HepG2 (cell line): ENCODE data around the gene ZNF865. TPM values are rescaled to one million over a fixed set of nuclear protein-coding genes. Genes with fewer than 3 reads are reported as not detected.
A peak's percentile ranks its signal among the peaks of the same experiment; 100 is the strongest.

Experiments
- GATAD2A ChIP-seq: IDR thresholded peaks from 2 replicates; pipeline ENCODE4 v1.6.1; 2016
- KDM1A ChIP-seq: IDR thresholded peaks from 2 replicates; pipeline ENCODE4 v1.6.1; 2016; ENCODE audit warnings: missing compliant biosample characterization
- MZF1 ChIP-seq: sonication (generic); formaldehyde crosslinking; IDR thresholded peaks from 2 replicates; pipeline ENCODE4 v1.8.1; 2023; ENCODE audit warnings: mild to moderate bottlenecking, missing genetic modification reagents, borderline replicate concordance
- NFIC ChIP-seq: IDR thresholded peaks from 2 replicates; pipeline ENCODE4 v1.6.1; 2012; ENCODE audit warnings: mild to moderate bottlenecking, low read length, inconsistent platforms
- SOX5 ChIP-seq: IDR thresholded peaks from 2 replicates; pipeline ENCODE4 v1.6.1; 2016; ENCODE audit warnings: borderline replicate concordance
- ZNF296 ChIP-seq: sonication (generic); formaldehyde crosslinking; conservative IDR thresholded peaks from 2 replicates; pipeline ENCODE4 v1.5.0; 2020; ENCODE audit warnings: mild to moderate bottlenecking, missing genetic modification reagents
- ZNF335 ChIP-seq: sonication (generic); formaldehyde crosslinking; IDR thresholded peaks from 2 replicates; pipeline ENCODE4 v1.4.0; 2020; ENCODE audit warnings: missing genetic modification reagents
- ZNF33A ChIP-seq: sonication (generic); formaldehyde crosslinking; IDR thresholded peaks from 2 replicates; pipeline ENCODE4 v1.5.1; 2020; ENCODE audit warnings: missing genetic modification reagents, mild to moderate bottlenecking, moderate library complexity, borderline replicate concordance
- ZNF430 ChIP-seq: sonication (generic); formaldehyde crosslinking; IDR thresholded peaks from 2 replicates; pipeline ENCODE4 v1.9.0; 2021; ENCODE audit warnings: mild to moderate bottlenecking, missing genetic modification reagents
- ZNF530 ChIP-seq: sonication (generic); formaldehyde crosslinking; IDR thresholded peaks from 2 replicates; pipeline ENCODE4 v1.5.0; 2020; ENCODE audit warnings: low read depth, mild to moderate bottlenecking, missing genetic modification reagents
- ZNF558 ChIP-seq: sonication (generic); formaldehyde crosslinking; IDR thresholded peaks from 2 replicates; pipeline ENCODE4 v1.9.0; 2022; ENCODE audit warnings: mild to moderate bottlenecking, missing genetic modification reagents, borderline replicate concordance
- ZNF644 ChIP-seq: IDR thresholded peaks from 2 replicates; pipeline ENCODE4 v1.6.1; 2016; ENCODE audit warnings: low read depth
- ZSCAN25 ChIP-seq: sonication (generic); formaldehyde crosslinking; IDR thresholded peaks from 2 replicates; pipeline ENCODE4 v1.8.0; 2022; ENCODE audit warnings: mild to moderate bottlenecking, missing genetic modification reagents
- polyA plus RNA-seq, 8 experiments: library from polyadenylated mRNA; depleted of rRNA in 3 of 8; stranded (reverse) in 7 of 8; unstranded in 1 of 8; fragments of >200 nt; fragmentation: Illumina TruSeq in 4 of 8; extraction: Trizol in 4 of 8; gene quantifications; 2 replicates each; pipeline versions ENCODE4 v1.2.1 to v1.2.3, GENCODE V29; 2011 to 2016; ENCODE audit warnings: low read depth in 4 of 8, missing spikeins in 1 of 8, mixed read lengths in 1 of 8; ENCODE audit not compliant: insufficient read depth in 1 of 8
- total RNA-seq, 5 experiments: library from RNA; depleted of rRNA; stranded (reverse); fragments of >200 nt; fragmentation: Illumina TruSeq; extraction: Trizol; gene quantifications; 2 replicates each; pipeline ENCODE4 v1.2.3, GENCODE V29; 2016; ENCODE audit warnings: low read depth in 1 of 5
- TF ChIP-seq, protein P1 (sequence below): sonication (generic); formaldehyde crosslinking; IDR thresholded peaks from 2 replicates; pipeline ENCODE4 v1.5.1; 2020; ENCODE audit warnings: missing genetic modification reagents, mild to moderate bottlenecking, borderline replicate concordance
- TF ChIP-seq, protein P2 (sequence below): sonication (generic); formaldehyde crosslinking; IDR thresholded peaks from 2 replicates; pipeline ENCODE4 v1.5.0; 2020; ENCODE audit warnings: mild to moderate bottlenecking, low read depth, missing genetic modification reagents, borderline replicate concordance
- TF ChIP-seq, protein P3 (sequence below): sonication (generic); formaldehyde crosslinking; IDR thresholded peaks from 2 replicates; pipeline ENCODE4 v1.5.0; 2020; ENCODE audit warnings: missing genetic modification reagents
- TF ChIP-seq, protein P4 (sequence below): sonication (generic); formaldehyde crosslinking; IDR thresholded peaks from 2 replicates; pipeline ENCODE4 v1.4.0; 2020; ENCODE audit warnings: mild to moderate bottlenecking, low read depth, missing genetic modification reagents
- TF ChIP-seq, protein P5 (sequence below): sonication (generic); formaldehyde crosslinking; IDR thresholded peaks from 2 replicates; pipeline ENCODE4 v1.4.0; 2020; ENCODE audit warnings: missing genetic modification reagents, mild to moderate bottlenecking, borderline replicate concordance
- TF ChIP-seq, protein P6 (sequence below): IDR thresholded peaks from 2 replicates; pipeline ENCODE4 v1.6.1; 2016; ENCODE audit warnings: low read depth, borderline replicate concordance
- TF ChIP-seq, protein P7 (sequence below): sonication (generic); formaldehyde crosslinking; IDR thresholded peaks from 2 replicates; pipeline ENCODE4 v1.4.0; 2020; ENCODE audit warnings: missing genetic modification reagents

The ZNF865 gene
- total and polyA plus RNA-seq, 2 of the 13 experiments (the other 11 are each of a cell fraction or from before 2014, with no cell fraction given), result 0.93 to 1.0 TPM

DNA sequence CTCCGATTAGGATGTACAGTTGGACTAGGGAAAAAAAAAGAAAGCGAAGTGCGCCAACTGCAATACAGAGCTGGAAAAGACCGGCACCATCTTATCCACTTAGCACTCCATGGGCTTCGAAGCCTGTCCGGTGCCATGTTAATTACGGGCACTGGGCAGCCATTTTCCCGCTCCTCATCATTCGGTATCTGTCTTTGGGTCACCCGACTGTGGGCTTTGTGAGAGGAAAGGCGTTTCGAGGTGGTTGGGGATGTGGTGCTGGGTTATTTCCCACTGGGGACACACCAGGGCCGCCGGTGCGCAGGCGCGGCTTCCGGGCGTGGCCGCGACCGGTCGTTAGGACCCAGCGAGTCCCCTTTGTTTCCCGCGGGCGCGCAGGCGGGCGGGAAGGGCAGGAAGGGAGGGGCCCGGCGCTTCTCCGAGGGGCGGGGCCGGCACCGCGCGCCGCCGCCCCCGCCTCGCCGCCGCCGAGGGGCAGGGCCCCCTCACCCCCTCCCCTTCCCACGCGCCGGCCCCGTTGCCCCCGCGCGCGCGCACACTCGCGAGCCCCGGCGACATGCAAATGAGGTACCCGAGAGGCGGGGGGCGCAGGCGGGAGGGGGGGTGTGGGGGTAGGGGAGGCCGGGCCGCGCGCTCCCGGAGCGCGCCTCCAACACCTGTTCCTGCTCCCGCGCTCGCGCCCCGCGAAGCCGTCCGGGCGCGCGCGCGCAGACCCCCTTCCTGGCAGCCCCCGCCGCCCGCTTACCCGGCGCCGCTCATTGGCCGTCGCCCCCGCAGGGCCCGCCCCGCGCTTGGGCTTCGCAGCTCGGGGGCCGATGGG, 5.4 kb upstream of the ZNF865 start, which contains the start of gene ZNF524 (continued):
- TF ChIP-seq, protein P1, sequence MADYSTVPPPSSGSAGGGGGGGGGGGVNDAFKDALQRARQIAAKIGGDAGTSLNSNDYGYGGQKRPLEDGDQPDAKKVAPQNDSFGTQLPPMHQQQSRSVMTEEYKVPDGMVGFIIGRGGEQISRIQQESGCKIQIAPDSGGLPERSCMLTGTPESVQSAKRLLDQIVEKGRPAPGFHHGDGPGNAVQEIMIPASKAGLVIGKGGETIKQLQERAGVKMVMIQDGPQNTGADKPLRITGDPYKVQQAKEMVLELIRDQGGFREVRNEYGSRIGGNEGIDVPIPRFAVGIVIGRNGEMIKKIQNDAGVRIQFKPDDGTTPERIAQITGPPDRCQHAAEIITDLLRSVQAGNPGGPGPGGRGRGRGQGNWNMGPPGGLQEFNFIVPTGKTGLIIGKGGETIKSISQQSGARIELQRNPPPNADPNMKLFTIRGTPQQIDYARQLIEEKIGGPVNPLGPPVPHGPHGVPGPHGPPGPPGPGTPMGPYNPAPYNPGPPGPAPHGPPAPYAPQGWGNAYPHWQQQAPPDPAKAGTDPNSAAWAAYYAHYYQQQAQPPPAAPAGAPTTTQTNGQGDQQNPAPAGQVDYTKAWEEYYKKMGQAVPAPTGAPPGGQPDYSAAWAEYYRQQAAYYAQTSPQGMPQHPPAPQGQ (CRISPR knock-in tag), result no peak
- TF ChIP-seq ZNF644 (CRISPR knock-in tag), result no peak
- peak; percentile 40; the same call in 1 of the 2 replicates for TF ChIP-seq SOX5 (CRISPR knock-in tag)
- TF ChIP-seq, protein P2, sequence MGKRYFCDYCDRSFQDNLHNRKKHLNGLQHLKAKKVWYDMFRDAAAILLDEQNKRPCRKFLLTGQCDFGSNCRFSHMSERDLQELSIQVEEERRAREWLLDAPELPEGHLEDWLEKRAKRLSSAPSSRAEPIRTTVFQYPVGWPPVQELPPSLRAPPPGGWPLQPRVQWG, result no peak
- no peak for TF ChIP-seq ZSCAN25
- TF ChIP-seq GATAD2A (CRISPR knock-in tag), result peak; percentile 12; the same call in 1 of the 2 replicates
- TF ChIP-seq MZF1 (CRISPR knock-in tag), result no peak
- TF ChIP-seq KDM1A (CRISPR knock-in tag), result no peak
- 0 out of 2 replicates have a peak, but pooled peaks have one; percentile 10 for TF ChIP-seq ZNF335
- TF ChIP-seq ZNF33A, result no peak
- TF ChIP-seq, protein P3, sequence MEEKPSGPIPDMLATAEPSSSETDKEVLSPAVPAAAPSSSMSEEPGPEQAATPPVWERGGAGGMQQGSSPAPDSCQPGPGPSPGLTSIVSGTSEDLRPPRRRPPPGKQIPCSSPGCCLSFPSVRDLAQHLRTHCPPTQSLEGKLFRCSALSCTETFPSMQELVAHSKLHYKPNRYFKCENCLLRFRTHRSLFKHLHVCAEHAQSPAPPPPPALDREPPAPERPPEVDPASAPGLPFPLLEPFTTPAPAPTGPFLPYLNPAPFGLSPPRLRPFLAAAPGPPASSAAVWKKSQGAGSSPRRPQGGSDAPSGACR, result no peak
- no peak for TF ChIP-seq ZNF558 (CRISPR knock-in tag)
- TF ChIP-seq NFIC, result no peak
- TF ChIP-seq, protein P4, sequence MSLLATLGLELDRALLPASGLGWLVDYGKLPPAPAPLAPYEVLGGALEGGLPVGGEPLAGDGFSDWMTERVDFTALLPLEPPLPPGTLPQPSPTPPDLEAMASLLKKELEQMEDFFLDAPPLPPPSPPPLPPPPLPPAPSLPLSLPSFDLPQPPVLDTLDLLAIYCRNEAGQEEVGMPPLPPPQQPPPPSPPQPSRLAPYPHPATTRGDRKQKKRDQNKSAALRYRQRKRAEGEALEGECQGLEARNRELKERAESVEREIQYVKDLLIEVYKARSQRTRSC (CRISPR knock-in tag), result no peak
- TF ChIP-seq, protein P5, sequence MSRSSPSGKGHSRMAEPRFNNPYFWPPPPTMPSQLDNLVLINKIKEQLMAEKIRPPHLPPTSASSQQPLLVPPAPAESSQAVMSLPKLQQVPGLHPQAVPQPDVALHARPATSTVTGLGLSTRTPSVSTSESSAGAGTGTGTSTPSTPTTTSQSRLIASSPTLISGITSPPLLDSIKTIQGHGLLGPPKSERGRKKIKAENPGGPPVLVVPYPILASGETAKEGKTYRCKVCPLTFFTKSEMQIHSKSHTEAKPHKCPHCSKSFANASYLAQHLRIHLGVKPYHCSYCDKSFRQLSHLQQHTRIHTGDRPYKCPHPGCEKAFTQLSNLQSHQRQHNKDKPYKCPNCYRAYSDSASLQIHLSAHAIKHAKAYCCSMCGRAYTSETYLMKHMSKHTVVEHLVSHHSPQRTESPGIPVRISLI, result no peak; the same call in 1 of the 2 replicates
- TF ChIP-seq, protein P6, sequence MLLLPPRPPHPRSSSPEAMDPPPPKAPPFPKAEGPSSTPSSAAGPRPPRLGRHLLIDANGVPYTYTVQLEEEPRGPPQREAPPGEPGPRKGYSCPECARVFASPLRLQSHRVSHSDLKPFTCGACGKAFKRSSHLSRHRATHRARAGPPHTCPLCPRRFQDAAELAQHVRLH (CRISPR knock-in tag), result no peak
- peak; percentile 82 for TF ChIP-seq ZNF430 (CRISPR knock-in tag)
- TF ChIP-seq ZNF530 (CRISPR knock-in tag), result no peak
- no peak for TF ChIP-seq ZNF296 (CRISPR knock-in tag)
- TF ChIP-seq, protein P7, sequence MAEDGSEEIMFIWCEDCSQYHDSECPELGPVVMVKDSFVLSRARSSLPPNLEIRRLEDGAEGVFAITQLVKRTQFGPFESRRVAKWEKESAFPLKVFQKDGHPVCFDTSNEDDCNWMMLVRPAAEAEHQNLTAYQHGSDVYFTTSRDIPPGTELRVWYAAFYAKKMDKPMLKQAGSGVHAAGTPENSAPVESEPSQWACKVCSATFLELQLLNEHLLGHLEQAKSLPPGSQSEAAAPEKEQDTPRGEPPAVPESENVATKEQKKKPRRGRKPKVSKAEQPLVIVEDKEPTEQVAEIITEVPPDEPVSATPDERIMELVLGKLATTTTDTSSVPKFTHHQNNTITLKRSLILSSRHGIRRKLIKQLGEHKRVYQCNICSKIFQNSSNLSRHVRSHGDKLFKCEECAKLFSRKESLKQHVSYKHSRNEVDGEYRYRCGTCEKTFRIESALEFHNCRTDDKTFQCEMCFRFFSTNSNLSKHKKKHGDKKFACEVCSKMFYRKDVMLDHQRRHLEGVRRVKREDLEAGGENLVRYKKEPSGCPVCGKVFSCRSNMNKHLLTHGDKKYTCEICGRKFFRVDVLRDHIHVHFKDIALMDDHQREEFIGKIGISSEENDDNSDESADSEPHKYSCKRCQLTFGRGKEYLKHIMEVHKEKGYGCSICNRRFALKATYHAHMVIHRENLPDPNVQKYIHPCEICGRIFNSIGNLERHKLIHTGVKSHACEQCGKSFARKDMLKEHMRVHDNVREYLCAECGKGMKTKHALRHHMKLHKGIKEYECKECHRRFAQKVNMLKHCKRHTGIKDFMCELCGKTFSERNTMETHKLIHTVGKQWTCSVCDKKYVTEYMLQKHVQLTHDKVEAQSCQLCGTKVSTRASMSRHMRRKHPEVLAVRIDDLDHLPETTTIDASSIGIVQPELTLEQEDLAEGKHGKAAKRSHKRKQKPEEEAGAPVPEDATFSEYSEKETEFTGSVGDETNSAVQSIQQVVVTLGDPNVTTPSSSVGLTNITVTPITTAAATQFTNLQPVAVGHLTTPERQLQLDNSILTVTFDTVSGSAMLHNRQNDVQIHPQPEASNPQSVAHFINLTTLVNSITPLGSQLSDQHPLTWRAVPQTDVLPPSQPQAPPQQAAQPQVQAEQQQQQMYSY (CRISPR knock-in tag), result no peak
